ENCODE measurements around the gene CAMK4.

Gene CAMK4

GRCh38 chr5:111215971-111216370, 8.2 kb upstream of the CAMK4 start:
- no peaks in the 10 kb centered on the region for H3K9me3 ChIP-seq (ENCODE audit: low read length)
- H3K27me3 ChIP-seq (ENCODE audit: control insufficient read depth in 1 of 2, insufficient read depth in 2 of 2, low read length in 2 of 2), result no peaks in the 10 kb centered on the region
- no peak overlapping the region for H3K4me3 ChIP-seq (ENCODE audit: low read depth in 1 of 2, low read length in 2 of 2)
- H3K36me3 ChIP-seq (ENCODE audit: insufficient read depth, low read length), result no peaks in the 10 kb centered on the region
- H3K27ac ChIP-seq (ENCODE audit: low read depth, low read length), result no peak overlapping the region
- no peak overlapping the region for H3K9ac ChIP-seq (ENCODE audit: low read length)
- H3K4me1 ChIP-seq (ENCODE audit: insufficient read depth, low read length), result no peaks in the 10 kb centered on the region

GRCh38 chr5:111221139-111221538, 3.0 kb upstream of the CAMK4 start:
- Histone ChIP-seq H3K36me3 (ENCODE audit: insufficient read depth, low read length) (no peaks in the 10 kb centered on the region), H3K9me3 (ENCODE audit: low read length) (no peaks in the 10 kb centered on the region), H3K27me3 (ENCODE audit: control insufficient read depth in 1 of 2, insufficient read depth in 2 of 2, low read length in 2 of 2) (no peaks in the 10 kb centered on the region), H3K9ac (ENCODE audit: low read length) (no peak overlapping the region), H3K4me1 (ENCODE audit: insufficient read depth, low read length) (peaks cover 6% of the 10 kb centered on the region), H3K27ac (ENCODE audit: low read depth, low read length) (no peak overlapping the region), H3K4me3 (ENCODE audit: low read depth in 1 of 2, low read length in 2 of 2) (no peak overlapping the region)

DNA sequence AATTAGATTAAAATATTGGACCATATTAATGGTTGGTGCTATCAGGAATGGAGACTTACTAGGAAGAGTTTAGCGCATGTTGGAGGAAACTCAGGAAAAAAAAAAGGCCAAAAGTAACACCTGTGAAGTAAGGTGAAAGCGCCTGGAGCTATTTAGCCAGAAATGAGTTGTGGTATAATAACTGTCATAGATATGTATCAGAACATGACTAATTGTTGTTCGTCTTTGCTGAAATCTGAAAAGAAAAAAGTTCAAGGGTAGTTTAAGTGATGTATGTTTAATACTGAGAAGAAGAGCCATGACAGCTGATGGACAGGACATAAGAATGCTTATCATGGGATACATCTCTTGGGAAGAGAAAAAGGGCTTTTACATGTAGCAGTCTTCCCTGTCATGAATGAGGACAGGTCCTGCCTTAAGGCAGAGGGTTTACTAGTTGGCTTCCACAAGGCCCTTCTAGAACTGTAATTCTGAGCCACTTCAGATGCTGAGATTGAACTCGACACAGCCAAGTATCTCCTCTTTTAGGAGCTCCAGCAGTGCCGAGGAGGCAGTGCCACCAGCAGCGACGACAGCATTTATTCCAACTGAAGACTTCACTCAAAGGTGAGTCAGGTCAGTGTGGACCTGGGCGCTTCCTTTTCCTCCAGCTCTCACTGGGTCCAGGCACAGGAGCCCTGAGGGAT, 940 bp upstream of the CAMK4 start:
- Histone ChIP-seq H3K27ac (ENCODE audit: low read depth, low read length) (no peak overlapping the region), H3K9ac (ENCODE audit: low read length) (no peak overlapping the region)

DNA sequence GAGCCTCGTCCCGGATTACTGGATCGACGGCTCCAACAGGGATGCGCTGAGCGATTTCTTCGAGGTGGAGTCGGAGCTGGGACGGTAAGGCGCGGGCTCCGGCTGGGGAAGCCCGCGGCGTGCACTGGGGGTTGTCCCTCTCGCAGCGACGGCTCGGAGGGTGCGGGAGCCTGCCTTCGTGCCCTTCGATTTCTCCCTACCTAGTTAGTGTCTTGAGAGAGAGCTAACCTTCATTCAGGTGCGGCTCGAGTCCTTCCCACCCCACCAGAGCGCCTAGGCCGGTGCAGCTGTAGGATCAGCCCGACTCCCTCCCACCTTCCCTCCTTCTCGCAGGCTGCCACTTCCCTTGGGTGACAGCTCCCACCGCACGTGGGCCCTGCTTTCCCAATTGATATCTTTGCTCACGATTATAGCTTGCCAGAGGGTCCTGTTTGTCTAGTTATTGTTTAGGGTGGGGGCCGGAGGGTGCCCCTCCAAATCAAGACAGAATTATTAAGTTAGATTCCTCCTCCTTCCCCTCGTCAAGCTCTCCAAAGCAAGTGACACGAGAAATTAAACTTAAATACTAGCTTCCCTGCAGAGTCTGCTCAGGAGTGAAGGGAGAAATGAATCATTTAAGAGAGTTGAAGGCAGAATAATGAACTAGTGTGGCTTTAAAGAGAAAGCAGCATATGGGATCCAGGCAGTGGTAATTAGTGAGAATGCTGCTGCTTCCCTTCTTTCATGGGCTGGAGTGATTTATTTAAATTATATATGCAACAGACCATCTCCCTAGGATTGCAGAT, 569 bp downstream of the CAMK4 start:
- no peak overlapping the region for H3K9ac ChIP-seq (ENCODE audit: low read length)
- no peak overlapping the region for H3K27ac ChIP-seq (ENCODE audit: low read depth, low read length)
- H3K4me1 ChIP-seq (ENCODE audit: insufficient read depth, low read length), result peaks cover 6% of the 10 kb centered on the region
- H3K4me3 ChIP-seq (ENCODE audit: low read depth in 1 of 2, low read length in 2 of 2), result peak overlapping the region; percentile 52 to 53
- H3K9me3 ChIP-seq (ENCODE audit: low read length), result no peaks in the 10 kb centered on the region
- no peaks in the 10 kb centered on the region for H3K27me3 ChIP-seq (ENCODE audit: control insufficient read depth in 1 of 2, insufficient read depth in 2 of 2, low read length in 2 of 2)
- no peaks in the 10 kb centered on the region for H3K36me3 ChIP-seq (ENCODE audit: insufficient read depth, low read length)

More for the DNA sequence above, 940 bp upstream of the CAMK4 start:
- Histone ChIP-seq H3K36me3 (ENCODE audit: insufficient read depth, low read length) (no peaks in the 10 kb centered on the region), H3K4me1 (ENCODE audit: insufficient read depth, low read length) (peaks cover 6% of the 10 kb centered on the region), H3K9me3 (ENCODE audit: low read length) (no peaks in the 10 kb centered on the region), H3K27me3 (ENCODE audit: control insufficient read depth in 1 of 2, insufficient read depth in 2 of 2, low read length in 2 of 2) (no peaks in the 10 kb centered on the region), H3K4me3 (ENCODE audit: low read depth in 1 of 2, low read length in 2 of 2) (peak overlapping the region; percentile 53 to 70)

GRCh38 chr5:111225926-111226325, 1.7 kb downstream of the CAMK4 start:
- Histone ChIP-seq H3K27ac (ENCODE audit: low read depth, low read length) (no peak overlapping the region), H3K9me3 (ENCODE audit: low read length) (no peaks in the 10 kb centered on the region), H3K9ac (ENCODE audit: low read length) (no peak overlapping the region), H3K4me1 (ENCODE audit: insufficient read depth, low read length) (peaks cover 6% of the 10 kb centered on the region), H3K27me3 (ENCODE audit: control insufficient read depth in 1 of 2, insufficient read depth in 2 of 2, low read length in 2 of 2) (no peaks in the 10 kb centered on the region), H3K4me3 (ENCODE audit: low read depth in 1 of 2, low read length in 2 of 2) (no peak overlapping the region), H3K36me3 (ENCODE audit: insufficient read depth, low read length) (no peaks in the 10 kb centered on the region)

GRCh38 chr5:111226556-111226955, 2.4 kb downstream of the CAMK4 start:
- Histone ChIP-seq H3K9ac (ENCODE audit: low read length) (no peak overlapping the region), H3K27ac (ENCODE audit: low read depth, low read length) (no peak overlapping the region), H3K4me3 (ENCODE audit: low read depth in 1 of 2, low read length in 2 of 2) (no peak overlapping the region), H3K9me3 (ENCODE audit: low read length) (no peaks in the 10 kb centered on the region), H3K27me3 (ENCODE audit: control insufficient read depth in 1 of 2, insufficient read depth in 2 of 2, low read length in 2 of 2) (no peaks in the 10 kb centered on the region), H3K4me1 (ENCODE audit: insufficient read depth, low read length) (peaks cover 6% of the 10 kb centered on the region), H3K36me3 (ENCODE audit: insufficient read depth, low read length) (no peaks in the 10 kb centered on the region)

DNA sequence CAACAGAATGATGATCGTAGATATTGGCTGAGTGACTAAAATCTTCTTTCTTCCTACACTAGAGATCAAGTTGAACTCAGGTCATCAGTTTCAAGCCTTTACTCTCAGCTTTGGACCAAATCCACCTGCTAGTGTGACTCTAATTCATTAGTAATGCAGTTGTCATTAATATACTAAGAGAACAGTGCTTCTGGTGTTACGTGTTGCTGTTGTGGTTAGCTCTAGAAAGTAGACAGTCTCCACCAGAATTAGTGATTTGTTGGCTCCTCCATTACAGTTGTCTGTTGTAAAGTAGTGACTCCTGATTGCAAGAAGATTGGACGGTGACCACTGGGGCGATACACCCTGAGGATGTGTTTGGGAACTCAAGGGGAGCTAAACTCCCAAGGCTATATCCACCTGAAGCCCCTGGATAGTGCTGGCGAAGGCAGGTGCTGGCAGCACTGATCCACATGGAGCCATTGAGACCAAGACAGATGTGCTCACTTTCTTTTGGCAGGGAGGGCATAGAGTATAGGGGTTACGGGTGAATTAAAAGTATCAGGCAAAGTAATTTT, 3.1 kb downstream of the CAMK4 start:
- Histone ChIP-seq H3K9ac (ENCODE audit: low read length) (no peak overlapping the region), H3K9me3 (ENCODE audit: low read length) (no peaks in the 10 kb centered on the region), H3K27me3 (ENCODE audit: control insufficient read depth in 1 of 2, insufficient read depth in 2 of 2, low read length in 2 of 2) (no peaks in the 10 kb centered on the region), H3K4me3 (ENCODE audit: low read depth in 1 of 2, low read length in 2 of 2) (no peak overlapping the region), H3K36me3 (ENCODE audit: insufficient read depth, low read length) (no peaks in the 10 kb centered on the region), H3K27ac (ENCODE audit: low read depth, low read length) (no peak overlapping the region), H3K4me1 (ENCODE audit: insufficient read depth, low read length) (peaks cover 6% of the 10 kb centered on the region)

- Histone ChIP-seq H3K4me1 (ENCODE audit: insufficient read depth, low read length) (peaks cover 6% of the 10 kb centered on the region), H3K27me3 (ENCODE audit: control insufficient read depth in 1 of 2, insufficient read depth in 2 of 2, low read length in 2 of 2) (no peaks in the 10 kb centered on the region), H3K9ac (ENCODE audit: low read length) (no peak overlapping the region), H3K27ac (ENCODE audit: low read depth, low read length) (no peak overlapping the region), H3K9me3 (ENCODE audit: low read length) (no peaks in the 10 kb centered on the region), H3K4me3 (ENCODE audit: low read depth in 1 of 2, low read length in 2 of 2) (no peak overlapping the region), H3K36me3 (ENCODE audit: insufficient read depth, low read length) (no peaks in the 10 kb centered on the region)
Observed at GRCh38 chr5:111227801-111228200, 3.6 kb downstream of the CAMK4 start.

GRCh38 chr5:111228520-111229220, 4.5 kb downstream of the CAMK4 start:
- Histone ChIP-seq H3K9ac (ENCODE audit: low read length) (no peak overlapping the region), H3K9me3 (ENCODE audit: low read length) (no peaks in the 10 kb centered on the region), H3K27me3 (ENCODE audit: control insufficient read depth in 1 of 2, insufficient read depth in 2 of 2, low read length in 2 of 2) (no peaks in the 10 kb centered on the region), H3K4me1 (ENCODE audit: insufficient read depth, low read length) (peaks cover 6% of the 10 kb centered on the region), H3K27ac (ENCODE audit: low read depth, low read length) (no peak overlapping the region), H3K4me3 (ENCODE audit: low read depth in 1 of 2, low read length in 2 of 2) (no peak overlapping the region), H3K36me3 (ENCODE audit: insufficient read depth, low read length) (no peaks in the 10 kb centered on the region)

GRCh38 chr5:111229221-111229835, 5.1 kb downstream of the CAMK4 start:
- no peaks in the 10 kb centered on the region for H3K9me3 ChIP-seq (ENCODE audit: low read length)
- no peak overlapping the region for H3K4me3 ChIP-seq (ENCODE audit: low read depth in 1 of 2, low read length in 2 of 2)
- no peak overlapping the region for H3K9ac ChIP-seq (ENCODE audit: low read length)
- peaks cover 6% of the 10 kb centered on the region for H3K4me1 ChIP-seq (ENCODE audit: insufficient read depth, low read length)
- no peaks in the 10 kb centered on the region for H3K36me3 ChIP-seq (ENCODE audit: insufficient read depth, low read length)
- H3K27me3 ChIP-seq (ENCODE audit: control insufficient read depth in 1 of 2, insufficient read depth in 2 of 2, low read length in 2 of 2), result no peaks in the 10 kb centered on the region
- no peak overlapping the region for H3K27ac ChIP-seq (ENCODE audit: low read depth, low read length)
